ENCODE measurements around the gene UPK1A. TPM values are rescaled to one million over a fixed set of nuclear protein-coding genes. Genes with fewer than 3 reads are reported as not detected.

Gene UPK1A
- total and polyA plus RNA-seq, 9 of the 15 experiments (the other 6 are each of a cell fraction or from before 2014, with no cell fraction given) = 0.06 to 0.13 TPM; not detected in 7

GRCh38 chr19:35715981-35716800 lies 49.9 kb downstream of the UPK1A start:
- H3K4me2 ChIP-seq (ENCODE audit: insufficient read depth, low read length) = peak overlapping the region; percentile 89
- DNase-seq (ENCODE audit: extremely low read depth in 1 of 4, low spot score in 3 of 4) (peak in 3 of 4 experiments; percentile 45 to 48 (median 47)), FAIRE-seq (no peak), ATAC-seq (peak; percentile 25)
- ChIA-PET CTCF (ENCODE audit: low intra/inter-chr PET ratio) (interaction anchor here (0.6 to 3.0 kb wide), 10 partner anchors 15 to 364 kb away, joined by 3 to 76 read pairs (median 4); partner anchors contain the start of gene TMEM147), POLR2A (interaction anchor here (0.6 kb wide), 1 partner anchor 52 kb away, joined by 3 read pairs; no protein-coding TSS in a partner anchor)
- peak overlapping the region; percentile 96 for H3K4me3 ChIP-seq
- peaks cover 6 to 32% of the 10 kb centered on the region in 2 experiments; a peak in 4 of 5 replicates for H3K27me3 ChIP-seq (ENCODE audit: control insufficient read depth in 2 of 2, insufficient read depth in 2 of 2, low read length in 2 of 2)
- peaks cover 18% of the 10 kb centered on the region; the same call in 2 of the 3 replicates for H3K36me3 ChIP-seq (ENCODE audit: control insufficient read depth, insufficient read depth, low read length)
- no peaks in the 10 kb centered on the region for H3K9me1 ChIP-seq (ENCODE audit: control insufficient read depth, insufficient read depth, low read length)
- H4K20me1 ChIP-seq (replicated peaks; ENCODE audit: control insufficient read depth, insufficient read depth, low read length) = 0 out of 2 replicates have a peak, but pooled peaks cover 11% of the 10 kb centered on the region
- H2AFZ ChIP-seq (ENCODE audit: low read depth, low read length) = peak overlapping the region; percentile 94
- intact Hi-C loops (cut with micrococcal nuclease) (loop anchor here (2.0 kb wide), 2 partner anchors 105 to 161 kb away; no protein-coding TSS in a partner anchor), in situ Hi-C loops (cut with MboI) (no loop called here)
- peaks cover 14 to 60% of the 10 kb centered on the region in 2 experiments for H3K4me1 ChIP-seq (replicated peaks in 1 of 2; ENCODE audit: control insufficient read depth in 2 of 2, insufficient read depth in 2 of 2, low read length in 2 of 2)
- peak overlapping the region; percentile 79 for H3K27ac ChIP-seq (ENCODE audit: extremely low read depth, low read depth, low read length)
- H3K9me3 ChIP-seq (replicated peaks; ENCODE audit: control insufficient read depth, insufficient read depth, low read depth, low read length) = no peaks in the 10 kb centered on the region
- WGBS (ENCODE audit: insufficient coverage, low coverage, missing lambda C conversion rate) = 45% methylated on average over 40 of the region's 52 CpGs
- peak overlapping the region; percentile 78 to 91 for H3K9ac ChIP-seq (ENCODE audit: insufficient read depth in 1 of 2, low read depth in 2 of 2, low read length in 2 of 2)
- peaks cover 28% of the 10 kb centered on the region for H3K79me2 ChIP-seq (ENCODE audit: control insufficient read depth, insufficient read depth, low read length)
- BruUV-seq (replicated peaks) = no TSS peak
- 0 out of 2 replicates have a peak, but pooled peaks have one; percentile 23 for TF ChIP-seq PTBP1 (IDR thresholded peaks at IDR 0.05; ENCODE audit: low read depth, low read length)
- no peak for TF ChIP-seq CHD7 (IDR thresholded peaks at IDR 0.05; ENCODE audit: low read depth, low read length)
- TF ChIP-seq NRF1 (conservative IDR thresholded peaks at IDR 0.05 in 1 of 2, IDR thresholded peaks at IDR 0.05 in 1 of 2) = peak; percentile 86 to 89
- TF ChIP-seq PHF21A (IDR thresholded peaks at IDR 0.05; ENCODE audit: borderline replicate concordance, low read depth) = no peak
- no peak; the same call in 1 of the 2 replicates for TF ChIP-seq FOXP1 (CRISPR knock-in tag; IDR thresholded peaks at IDR 0.05)
- TF ChIP-seq MBD1 (CRISPR knock-in tag; IDR thresholded peaks at IDR 0.05) = peak; percentile 89

Measured in K562 (cell line).